A549 (cell line): Measurements from ENCODE around the gene PRLR. TPM values are rescaled to one million over a fixed set of nuclear protein-coding genes. Genes with fewer than 3 reads are reported as not detected.

Experiments
- ATAC-seq, 2 experiments: fragments of 200-7000 bp in 1 of 2; fragments of >200 bp in 1 of 2; cut with Nextera tagmentation in 1 of 2; cut with Tn5 transposase in 1 of 2; 3 replicates each; pipeline versions ENCODE4 v1.8.0 to v1.9.1; 2018 to 2020; ENCODE audit warnings: mild to moderate bottlenecking in 1 of 2, moderate library complexity in 1 of 2
- CTCF ChIA-PET: fragments of 300-600 bp; sonication (Branson Sonifier 250); formaldehyde crosslinking; extraction: SDS; loops from one replicate; lab custom pipeline; 2021; ENCODE audit warnings: antibody characterized with exemption, inconsistent platforms; lab: Yijun Ruan, JAX
- POLR2A ChIA-PET: fragments of 350-600 bp; formaldehyde crosslinking; extraction: SDS; loops from one replicate; lab custom pipeline; 2021; ENCODE audit warnings: antibody characterized with exemption, inconsistent platforms; lab: Yijun Ruan, JAX
- DNase-seq, 2 experiments: peaks; one replicate each; pipeline versions ENCODE4 v3.0.0 to v3.0.0-alpha.2; 2011 to 2016; ENCODE audit warnings: low read depth in 1 of 2, low spot score in 1 of 2
- FAIRE-seq: peaks from 2 replicates; lab custom pipeline; 2011; peaks lifted over from hg19 to GRCh38; lab: Jason Lieb, UNC
- H3K27ac ChIP-seq, 2 experiments: fragments of >200 bp; sonication (Bioruptor Twin); formaldehyde crosslinking; 3 replicates each; pipeline ENCODE4 v1.5.1; 2016 to 2017
- H3K4me1 ChIP-seq: fragments of >200 bp; sonication (Bioruptor Twin); formaldehyde crosslinking; 3 replicates; pipeline ENCODE4 v1.6.1; 2016
- H3K4me2 ChIP-seq: fragments of >200 bp; sonication (Bioruptor Twin); formaldehyde crosslinking; 3 replicates; pipeline ENCODE4 v1.6.1; 2016
- H3K4me3 ChIP-seq: fragments of >200 bp; sonication (Bioruptor Twin); formaldehyde crosslinking; 3 replicates; pipeline ENCODE4 v1.5.1; 2016
- H3K9me3 ChIP-seq: fragments of >200 bp; sonication (Bioruptor Twin); formaldehyde crosslinking; 3 replicates; pipeline ENCODE4 v1.6.1; 2016
- CBX2 ChIP-seq: fragments of 200-600 bp; sonication (generic); IDR thresholded peaks from 2 replicates; pipeline ENCODE4 v1.6.1; 2016; ENCODE audit warnings: low read depth, mild to moderate bottlenecking, borderline replicate concordance
- CEBPB ChIP-seq, 2 experiments: fragments of >200 bp in 1 of 2; sonication (Bioruptor Twin) in 1 of 2; formaldehyde crosslinking in 1 of 2; IDR thresholded peaks; 2 replicates each; pipeline ENCODE4 v1.6.1; 2012 to 2016
- CHD4 ChIP-seq: fragments of 200-600 bp; sonication (generic); IDR thresholded peaks from 2 replicates; pipeline ENCODE4 v1.6.1; 2016; ENCODE audit warnings: antibody characterized with exemption, mild to moderate bottlenecking, borderline replicate concordance
- EHF ChIP-seq: fragments of 250-450 bp; sonication (Bioruptor Pico); IDR thresholded peaks from 2 replicates; pipeline ENCODE4 v1.5.0; 2020; ENCODE audit warnings: mild to moderate bottlenecking
- EHMT2 ChIP-seq: fragments of 200-600 bp; sonication (generic); IDR thresholded peaks from 2 replicates; pipeline ENCODE4 v1.6.1; 2016; ENCODE audit warnings: antibody characterized with exemption, low read depth, mild to moderate bottlenecking, moderate library complexity
- FOSB ChIP-seq: fragments of 250-450 bp; sonication (Bioruptor Pico); IDR thresholded peaks from 2 replicates; pipeline ENCODE4 v1.5.0; 2020; ENCODE audit warnings: mild to moderate bottlenecking, moderate library complexity
- FOSL2 ChIP-seq, 2 experiments: fragments of 450-650 bp in 1 of 2; fragments of >200 bp in 1 of 2; sonication (Bioruptor Twin) in 1 of 2; formaldehyde crosslinking; IDR thresholded peaks; 2 replicates each; pipeline versions ENCODE4 v1.5.0 to v1.6.1; 2016 to 2020; ENCODE audit warnings: mild to moderate bottlenecking in 1 of 2, moderate library complexity in 1 of 2
- HDAC2 ChIP-seq: fragments of 200-600 bp; sonication (generic); IDR thresholded peaks from 2 replicates; pipeline ENCODE4 v1.6.1; 2016
- HOXB13 ChIP-seq: fragments of 250-450 bp; sonication (Bioruptor Pico); IDR thresholded peaks from 2 replicates; pipeline ENCODE4 v1.5.0; 2020; ENCODE audit warnings: low read depth, mild to moderate bottlenecking, moderate library complexity
- HOXB5 ChIP-seq: fragments of 250-450 bp; sonication (Bioruptor Pico); IDR thresholded peaks from 2 replicates; pipeline ENCODE4 v1.5.0; 2020; ENCODE audit warnings: mild to moderate bottlenecking, moderate library complexity
- JUN ChIP-seq, 2 experiments: fragments of >200 bp; sonication (Bioruptor Twin); formaldehyde crosslinking; IDR thresholded peaks; 2 replicates in 1 of 2; 3 replicates in 1 of 2; pipeline ENCODE4 v1.6.1; 2016 to 2017
- JUNB ChIP-seq: fragments of >200 bp; sonication (Bioruptor Twin); formaldehyde crosslinking; IDR thresholded peaks from 2 replicates; pipeline ENCODE4 v1.6.1; 2016
- KDM5A ChIP-seq: fragments of 200-600 bp; sonication (generic); IDR thresholded peaks from 2 replicates; pipeline ENCODE4 v1.6.1; 2016; ENCODE audit warnings: antibody characterized with exemption, mild to moderate bottlenecking
- MAFK ChIP-seq: fragments of 450-650 bp; IDR thresholded peaks from 2 replicates; pipeline ENCODE4 v1.6.1; 2014; ENCODE audit not compliant: partially characterized antibody
- NPAS2 ChIP-seq: fragments of 250-450 bp; sonication (Bioruptor Pico); IDR thresholded peaks from 2 replicates; pipeline ENCODE4 v1.8.0; 2022; ENCODE audit warnings: mild to moderate bottlenecking, moderate library complexity, borderline replicate concordance
- NR3C1 ChIP-seq: fragments of >200 bp; sonication (Bioruptor Twin); formaldehyde crosslinking; IDR thresholded peaks from 3 replicates; pipeline ENCODE4 v1.6.1; 2017
- PHF8 ChIP-seq: fragments of 200-600 bp; sonication (generic); IDR thresholded peaks from 2 replicates; pipeline ENCODE4 v1.6.1; 2016; ENCODE audit warnings: low read depth, mild to moderate bottlenecking, antibody characterized with exemption, moderate library complexity, borderline replicate concordance
- POLR2A ChIP-seq: IDR thresholded peaks from 2 replicates; pipeline ENCODE4 v1.6.1; 2012; ENCODE audit warnings: mild to moderate bottlenecking, low read length
- RARB ChIP-seq: fragments of 250-450 bp; sonication (Bioruptor Pico); IDR thresholded peaks from 2 replicates; pipeline ENCODE4 v1.8.0; 2021; ENCODE audit warnings: mild to moderate bottlenecking, moderate library complexity
- RCOR1 ChIP-seq: fragments of 150-350 bp; IDR thresholded peaks from 2 replicates; pipeline ENCODE4 v1.6.1; 2014; ENCODE audit warnings: antibody characterized with exemption, low read length, low read depth
- RNF2 ChIP-seq: fragments of 200-600 bp; sonication (generic); IDR thresholded peaks from 2 replicates; pipeline ENCODE4 v1.6.1; 2016; ENCODE audit warnings: low read depth, mild to moderate bottlenecking, antibody characterized with exemption, moderate library complexity, borderline replicate concordance
- SMC3 ChIP-seq: fragments of >200 bp; sonication (Bioruptor Twin); formaldehyde crosslinking; IDR thresholded peaks from 3 replicates; pipeline ENCODE4 v1.6.1; 2018; ENCODE audit warnings: inconsistent platforms
- ZFP36 ChIP-seq: fragments of 450-650 bp; IDR thresholded peaks from 2 replicates; pipeline ENCODE4 v1.6.1; 2014; ENCODE audit warnings: borderline replicate concordance; ENCODE audit not compliant: partially characterized antibody
- WGBS: methylation state at CpG from one replicate; pipeline ENCODE4 v1.1.6; 2017; ENCODE audit errors: missing lambda C conversion rate; 5-methylcytosine and 5-hydroxymethylcytosine counted together
- polyA plus RNA-seq, 4 experiments: library from polyadenylated mRNA; depleted of rRNA in 3 of 4; stranded (reverse); fragments of >200 nt; fragmentation: RNase III in 1 of 4; extraction: RNeasy Plus Mini Kit Qiagen cat#74134 plus additional on column Dnase treatment in 1 of 4; gene quantifications; 2 replicates in 3 of 4; 3 replicates in 1 of 4; pipeline ENCODE4 v1.2.3, GENCODE V29; 2011 to 2017
- TF ChIP-seq, protein P1 (sequence below): fragments of >200 bp; sonication (Bioruptor Twin); formaldehyde crosslinking; IDR thresholded peaks from 3 replicates; pipeline ENCODE4 v1.6.1; 2016
- TF ChIP-seq, protein P2 (sequence below): IDR thresholded peaks from 2 replicates; pipeline ENCODE4 v1.6.1; 2012; ENCODE audit warnings: low read depth, borderline replicate concordance
- TF ChIP-seq, protein P3 (sequence below): fragments of >200 bp; sonication (Bioruptor Twin); formaldehyde crosslinking; IDR thresholded peaks from 2 replicates; pipeline ENCODE4 v1.6.1; 2016
- TF ChIP-seq, protein P4 (sequence below): fragments of 200-600 bp; sonication (generic); IDR thresholded peaks from 2 replicates; pipeline ENCODE4 v1.6.1; 2016; ENCODE audit warnings: antibody characterized with exemption, mild to moderate bottlenecking, moderate library complexity

Gene PRLR
- polyA plus RNA-seq, 2 of the 4 experiments (the other 2 are of a cell fraction), result 0.09 TPM; not detected in 1

DNA sequence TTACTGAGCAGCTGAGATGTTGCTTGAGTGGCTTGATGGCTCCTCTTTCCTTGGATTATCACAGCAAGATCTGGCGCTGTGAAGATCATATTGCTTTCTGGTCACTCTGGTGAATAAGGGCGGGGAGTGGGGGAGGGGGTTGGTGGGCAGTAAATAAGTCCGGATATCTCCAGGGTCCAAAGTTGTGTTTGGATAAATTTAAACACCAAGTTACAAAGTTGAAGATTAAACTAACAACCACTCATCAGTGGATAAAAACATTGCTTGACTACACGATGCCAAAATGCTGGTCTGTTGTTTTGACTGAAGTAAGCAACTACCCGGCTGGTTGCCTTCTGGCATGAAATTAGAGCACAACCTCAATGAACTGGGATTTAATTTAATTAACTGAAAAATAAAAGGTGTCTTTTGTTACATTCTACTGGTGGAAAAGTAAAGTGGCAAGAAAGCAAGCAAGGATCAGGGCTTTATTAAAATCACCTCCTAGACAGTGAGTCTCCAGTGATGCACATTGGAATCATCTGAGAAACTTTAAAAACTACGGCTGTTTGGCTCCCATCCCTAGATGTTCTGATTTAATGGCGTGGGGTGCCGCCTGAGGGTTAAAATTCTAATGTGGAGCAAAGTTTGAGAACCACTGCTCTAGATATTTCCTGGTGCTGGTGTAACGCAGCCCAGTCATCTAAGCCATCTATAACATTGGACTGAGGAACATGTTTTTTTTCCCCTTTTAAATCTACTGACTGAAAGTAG, 95.8 kb downstream of the PRLR start:
- H3K4me1 ChIP-seq, result no peaks in the 10 kb centered on the region
- no peak for DNase-seq
- ChIA-PET POLR2A (no interaction called here), CTCF (interaction anchor here (0.7 kb wide), 1 partner anchor 183 kb away, joined by 3 read pairs; no protein-coding TSS in a partner anchor)
- no peak for FAIRE-seq
- ATAC-seq, result no peak
- WGBS, result 32% methylated on average over 9 of the region's 9 CpGs
- TF ChIP-seq, protein P1, sequence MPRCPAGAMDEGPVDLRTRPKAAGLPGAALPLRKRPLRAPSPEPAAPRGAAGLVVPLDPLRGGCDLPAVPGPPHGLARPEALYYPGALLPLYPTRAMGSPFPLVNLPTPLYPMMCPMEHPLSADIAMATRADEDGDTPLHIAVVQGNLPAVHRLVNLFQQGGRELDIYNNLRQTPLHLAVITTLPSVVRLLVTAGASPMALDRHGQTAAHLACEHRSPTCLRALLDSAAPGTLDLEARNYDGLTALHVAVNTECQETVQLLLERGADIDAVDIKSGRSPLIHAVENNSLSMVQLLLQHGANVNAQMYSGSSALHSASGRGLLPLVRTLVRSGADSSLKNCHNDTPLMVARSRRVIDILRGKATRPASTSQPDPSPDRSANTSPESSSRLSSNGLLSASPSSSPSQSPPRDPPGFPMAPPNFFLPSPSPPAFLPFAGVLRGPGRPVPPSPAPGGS, result no peak
- TF ChIP-seq FOSB (CRISPR knock-in tag) (no peak), JUNB (no peak), RARB (CRISPR knock-in tag) (no peak), KDM5A (no peak), CEBPB (IDR thresholded peaks at IDR 0.05) (no peak)
- H3K9me3 ChIP-seq, result no peaks in the 10 kb centered on the region
- no peak overlapping the region for H3K4me2 ChIP-seq
- no peak overlapping the region for H3K27ac ChIP-seq
- H3K4me3 ChIP-seq, result no peak overlapping the region

DNA sequence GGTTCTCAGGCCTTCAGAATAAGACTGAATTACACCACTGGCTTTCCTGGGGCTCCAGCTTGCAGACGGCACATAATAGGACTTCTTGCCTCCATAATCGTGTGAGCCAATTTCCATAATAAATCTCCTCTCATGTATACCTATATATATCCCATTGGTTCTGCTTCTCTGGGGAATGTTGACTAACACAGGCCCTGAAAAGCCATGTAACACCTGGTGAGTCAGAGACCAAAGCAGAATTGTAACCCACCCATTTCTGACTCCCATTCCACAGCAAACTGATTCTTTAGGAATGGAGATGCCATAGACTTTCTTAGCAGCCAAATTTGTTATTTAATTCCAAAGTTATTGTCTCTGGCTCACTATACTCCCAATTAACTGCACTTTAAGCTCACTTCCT, 97.1 kb downstream of the PRLR start:
- 30% methylated on average over 2 of the region's 2 CpGs for WGBS
- POLR2A ChIA-PET, result no interaction called here
- CTCF ChIA-PET, result interaction anchor here (0.7 kb wide), 1 partner anchor 93 kb away, joined by 3 read pairs; no protein-coding TSS in a partner anchor
- TF ChIP-seq EHF (CRISPR knock-in tag) (no peak), HOXB13 (CRISPR knock-in tag) (no peak), HOXB5 (CRISPR knock-in tag) (no peak), NR3C1 (no peak), CBX2 (no peak), KDM5A (no peak), JUN (IDR thresholded peaks at IDR 0.05) (no peak), ZFP36 (no peak), RCOR1 (no peak), POLR2A (no peak)
- TF ChIP-seq, protein P2, sequence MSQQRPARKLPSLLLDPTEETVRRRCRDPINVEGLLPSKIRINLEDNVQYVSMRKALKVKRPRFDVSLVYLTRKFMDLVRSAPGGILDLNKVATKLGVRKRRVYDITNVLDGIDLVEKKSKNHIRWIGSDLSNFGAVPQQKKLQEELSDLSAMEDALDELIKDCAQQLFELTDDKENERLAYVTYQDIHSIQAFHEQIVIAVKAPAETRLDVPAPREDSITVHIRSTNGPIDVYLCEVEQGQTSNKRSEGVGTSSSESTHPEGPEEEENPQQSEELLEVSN, result no peak
- no peaks in the 10 kb centered on the region for H3K4me1 ChIP-seq
- no peak for DNase-seq
- no peaks in the 10 kb centered on the region for H3K9me3 ChIP-seq
- no peak for FAIRE-seq
- no peak overlapping the region for H3K4me3 ChIP-seq
- no peak for ATAC-seq
- no peak overlapping the region for H3K4me2 ChIP-seq
- no peak overlapping the region for H3K27ac ChIP-seq

DNA sequence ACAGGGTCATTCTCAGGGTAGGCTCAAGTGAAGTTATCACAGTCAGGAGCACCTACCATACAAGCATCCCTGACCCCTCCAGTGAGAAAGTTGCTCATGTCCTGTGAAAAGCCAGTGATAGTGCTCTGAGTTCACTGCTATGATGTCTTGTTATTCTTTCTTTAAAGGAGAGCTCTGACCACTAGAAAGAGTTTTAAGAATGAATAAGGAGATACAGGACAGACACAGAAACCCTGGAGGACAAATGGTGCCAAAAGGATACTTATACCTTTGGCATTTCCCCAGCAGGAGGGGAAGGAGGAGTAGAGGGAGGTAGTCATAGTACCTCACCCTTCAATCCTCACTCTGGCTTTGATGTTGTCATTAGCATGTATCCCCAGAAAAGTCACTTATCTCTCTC, 98.6 kb downstream of the PRLR start:
- FAIRE-seq (no peak), ATAC-seq (no peak), DNase-seq (no peak)
- ChIA-PET CTCF (no interaction called here), POLR2A (no interaction called here)
- Histone ChIP-seq H3K9me3 (no peaks in the 10 kb centered on the region), H3K27ac (no peak overlapping the region), H3K4me3 (no peak overlapping the region), H3K4me1 (no peaks in the 10 kb centered on the region), H3K4me2 (no peak overlapping the region)
- TF ChIP-seq FOSL2 (IDR thresholded peaks at IDR 0.05), result no peak
- TF ChIP-seq FOSL2 (CRISPR knock-in tag; IDR thresholded peaks at IDR 0.05), result no peak
- TF ChIP-seq PHF8, result no peak
- TF ChIP-seq HOXB13 (CRISPR knock-in tag), result no peak
- no peak for TF ChIP-seq HDAC2
- TF ChIP-seq NPAS2 (CRISPR knock-in tag), result no peak
- TF ChIP-seq, protein P3, sequence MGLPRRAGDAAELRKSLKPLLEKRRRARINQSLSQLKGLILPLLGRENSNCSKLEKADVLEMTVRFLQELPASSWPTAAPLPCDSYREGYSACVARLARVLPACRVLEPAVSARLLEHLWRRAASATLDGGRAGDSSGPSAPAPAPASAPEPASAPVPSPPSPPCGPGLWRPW, result no peak
- TF ChIP-seq, protein P4, sequence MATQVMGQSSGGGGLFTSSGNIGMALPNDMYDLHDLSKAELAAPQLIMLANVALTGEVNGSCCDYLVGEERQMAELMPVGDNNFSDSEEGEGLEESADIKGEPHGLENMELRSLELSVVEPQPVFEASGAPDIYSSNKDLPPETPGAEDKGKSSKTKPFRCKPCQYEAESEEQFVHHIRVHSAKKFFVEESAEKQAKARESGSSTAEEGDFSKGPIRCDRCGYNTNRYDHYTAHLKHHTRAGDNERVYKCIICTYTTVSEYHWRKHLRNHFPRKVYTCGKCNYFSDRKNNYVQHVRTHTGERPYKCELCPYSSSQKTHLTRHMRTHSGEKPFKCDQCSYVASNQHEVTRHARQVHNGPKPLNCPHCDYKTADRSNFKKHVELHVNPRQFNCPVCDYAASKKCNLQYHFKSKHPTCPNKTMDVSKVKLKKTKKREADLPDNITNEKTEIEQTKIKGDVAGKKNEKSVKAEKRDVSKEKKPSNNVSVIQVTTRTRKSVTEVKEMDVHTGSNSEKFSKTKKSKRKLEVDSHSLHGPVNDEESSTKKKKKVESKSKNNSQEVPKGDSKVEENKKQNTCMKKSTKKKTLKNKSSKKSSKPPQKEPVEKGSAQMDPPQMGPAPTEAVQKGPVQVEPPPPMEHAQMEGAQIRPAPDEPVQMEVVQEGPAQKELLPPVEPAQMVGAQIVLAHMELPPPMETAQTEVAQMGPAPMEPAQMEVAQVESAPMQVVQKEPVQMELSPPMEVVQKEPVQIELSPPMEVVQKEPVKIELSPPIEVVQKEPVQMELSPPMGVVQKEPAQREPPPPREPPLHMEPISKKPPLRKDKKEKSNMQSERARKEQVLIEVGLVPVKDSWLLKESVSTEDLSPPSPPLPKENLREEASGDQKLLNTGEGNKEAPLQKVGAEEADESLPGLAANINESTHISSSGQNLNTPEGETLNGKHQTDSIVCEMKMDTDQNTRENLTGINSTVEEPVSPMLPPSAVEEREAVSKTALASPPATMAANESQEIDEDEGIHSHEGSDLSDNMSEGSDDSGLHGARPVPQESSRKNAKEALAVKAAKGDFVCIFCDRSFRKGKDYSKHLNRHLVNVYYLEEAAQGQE, result no peak
- no peak for TF ChIP-seq CHD4
- TF ChIP-seq MAFK, result no peak
- no peak for TF ChIP-seq POLR2A
- no peak for TF ChIP-seq SMC3
- TF ChIP-seq EHMT2, result no peak
- TF ChIP-seq RNF2, result no peak
